HG02571 (cell line): ENCODE data around the gene AATK.

ENCODE experiments used
- ATAC-seq: cut with Tn5 transposase; IDR thresholded peaks from one replicate; pipeline ENCODE4 v1.9.1; 2021; ENCODE audit warnings: mild to moderate bottlenecking, moderate library complexity; ENCODE audit not compliant: unreplicated experiment

The AATK gene

GRCh38 chr17:81097134-81097942 is 68.7 kb downstream of the AATK start:
- ATAC-seq: no peak

- no peak for ATAC-seq
These were observed 69.3 kb downstream of the AATK start for GRCh38 chr17:81096741-81097133.

- no peak for ATAC-seq
These were observed 70.6 kb downstream of the AATK start for GRCh38 chr17:81095383-81095762.

- ATAC-seq: no peak
These were observed 71.3 kb downstream of the AATK start for GRCh38 chr17:81094509-81095382.

DNA sequence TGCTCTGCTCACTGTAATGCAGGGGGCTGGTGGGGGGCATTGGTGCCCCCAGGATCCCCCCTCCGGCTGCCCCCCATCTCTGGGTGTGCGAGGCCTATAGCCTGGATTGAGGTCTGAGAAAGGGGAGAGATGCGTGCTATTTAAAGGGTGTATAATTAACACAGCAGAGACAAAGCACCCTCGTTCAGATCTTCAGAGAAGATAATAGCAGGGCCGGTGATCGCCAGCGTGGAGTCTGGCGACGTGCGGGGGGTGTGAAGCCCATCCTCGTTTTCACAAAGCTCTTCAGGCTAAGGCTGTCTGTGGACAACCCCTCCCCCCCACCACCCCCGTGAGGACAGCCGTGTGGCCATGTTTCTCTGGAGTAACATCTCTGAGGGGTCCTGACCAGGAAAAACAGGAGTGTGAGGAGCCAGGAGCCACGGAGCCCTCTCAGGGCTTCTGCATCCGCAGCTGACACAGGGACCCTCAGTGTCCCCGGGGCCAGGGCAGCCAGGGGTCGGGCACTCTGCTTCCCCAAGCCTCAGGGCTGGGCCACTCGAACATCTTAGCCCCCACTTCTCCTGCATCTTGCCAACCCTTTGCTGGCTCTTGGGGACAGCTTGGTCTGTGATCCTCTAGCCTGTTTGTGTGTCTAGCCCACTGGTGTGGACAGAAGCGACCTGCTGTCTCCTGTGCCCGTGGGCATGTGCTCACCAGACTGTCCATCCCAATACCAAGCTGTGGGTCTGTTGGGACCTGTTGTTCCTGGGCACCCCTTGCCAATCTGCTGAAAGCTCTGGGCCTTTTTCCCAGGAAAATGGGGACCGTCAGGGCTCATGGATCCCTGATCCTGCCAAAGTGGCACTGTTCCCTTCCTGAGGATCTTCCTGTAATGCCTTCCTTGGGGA is 72.2 kb downstream of the AATK start:
- ATAC-seq: no peak

GRCh38 chr17:81092518-81093095 is 73.4 kb downstream of the AATK start:
- ATAC-seq: no peak

- no peak for ATAC-seq
These were observed 74.1 kb downstream of the AATK start for GRCh38 chr17:81091774-81092517.

DNA sequence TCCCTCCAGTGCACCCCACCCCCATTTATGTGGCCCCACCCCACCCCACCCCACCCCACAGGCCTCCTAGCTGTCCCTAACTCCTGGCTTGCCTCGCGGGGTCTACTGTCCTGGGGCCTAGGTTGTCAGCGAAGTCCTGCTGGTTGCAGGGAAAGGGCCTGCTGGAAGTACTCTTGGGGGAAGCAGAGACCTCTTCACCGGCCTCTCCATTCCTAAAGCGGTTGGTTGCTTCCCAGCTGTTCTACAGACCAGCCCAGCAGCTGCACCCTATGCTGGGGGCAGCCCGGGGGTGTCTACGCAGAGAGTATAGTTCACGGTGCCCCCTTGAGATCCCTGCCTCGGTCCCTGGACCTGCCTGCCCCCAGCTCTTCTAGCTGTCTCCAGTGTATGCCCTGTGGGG is 74.9 kb downstream of the AATK start:
- no peak for ATAC-seq

DNA sequence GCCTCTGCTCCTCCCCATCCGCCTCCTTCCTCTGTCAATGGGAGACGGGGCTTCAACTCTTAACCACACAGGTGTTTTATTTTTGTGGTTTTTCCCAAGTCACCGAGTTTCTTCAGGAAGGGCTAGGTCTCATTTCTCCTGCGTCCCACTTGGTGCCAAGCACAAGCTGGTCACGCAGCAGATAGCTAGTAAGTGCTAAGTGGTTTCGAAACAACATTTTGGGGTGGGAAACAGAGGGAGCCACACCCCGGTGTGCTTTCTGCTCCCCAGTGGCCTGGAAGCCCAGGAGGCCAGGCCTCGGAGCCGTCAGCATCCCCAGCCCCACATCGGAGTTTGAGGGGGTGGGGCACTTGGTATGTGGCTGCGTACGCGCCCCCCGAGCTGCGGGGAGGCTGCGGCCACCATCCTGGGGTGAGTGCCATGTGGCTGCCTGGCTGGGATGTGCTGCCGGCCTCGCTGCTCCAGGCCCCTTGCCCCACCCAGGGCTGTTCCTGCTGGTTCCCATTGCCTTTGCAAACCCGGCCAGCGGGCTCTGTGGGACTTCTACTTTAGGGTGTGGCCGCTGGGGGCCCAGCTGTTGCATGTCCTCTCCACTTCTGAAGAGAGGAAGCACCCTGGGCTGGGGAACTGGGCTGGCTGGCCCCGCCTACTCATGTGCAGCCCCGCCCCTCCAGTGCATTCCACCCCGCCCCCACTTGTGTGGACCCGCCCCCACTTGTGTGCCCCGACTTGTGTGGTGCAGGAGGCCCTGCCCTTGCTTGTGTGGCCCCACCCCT is 75.5 kb downstream of the AATK start:
- ATAC-seq: no peak

DNA sequence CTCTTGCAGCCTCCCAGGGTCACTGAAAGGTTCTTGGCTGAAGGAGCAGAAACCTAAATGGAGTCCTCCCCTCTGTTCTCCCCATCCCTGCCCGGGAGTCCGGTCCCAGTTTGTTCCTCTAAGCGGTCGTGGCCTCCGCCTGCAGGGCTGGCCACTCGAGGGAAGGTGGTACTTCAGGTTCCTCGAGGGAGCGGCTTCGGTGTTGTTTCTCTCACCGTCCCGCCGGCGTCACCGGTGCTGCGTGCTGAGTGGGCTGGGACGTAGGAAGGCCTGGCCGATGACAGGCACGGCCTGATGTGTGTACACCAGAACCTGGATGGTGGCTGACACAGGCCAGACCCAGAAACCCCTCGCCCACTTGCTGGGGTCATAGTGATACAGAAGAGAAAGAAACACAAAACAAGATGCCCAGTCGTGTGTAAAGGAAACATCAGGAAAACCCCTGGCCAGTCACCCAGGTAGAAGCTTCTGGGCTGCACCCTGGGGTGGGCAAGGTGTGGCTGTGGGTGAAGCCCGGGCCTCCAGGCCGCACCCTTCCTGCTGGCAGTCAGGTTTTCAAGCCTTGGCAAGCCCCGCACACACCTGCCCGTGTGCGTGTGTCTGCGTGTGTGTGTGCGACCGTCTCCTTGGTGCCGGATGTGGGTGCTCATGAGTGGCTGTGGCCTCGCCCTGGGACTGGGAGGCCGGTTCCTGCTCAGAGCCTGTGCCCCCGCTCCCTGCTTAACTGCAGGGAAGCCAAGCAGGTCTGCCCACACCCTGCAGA is 79.1 kb downstream of the AATK start:
- no peak for ATAC-seq

- no peak for ATAC-seq
These were observed 80.6 kb downstream of the AATK start for GRCh38 chr17:81085420-81085911.

DNA sequence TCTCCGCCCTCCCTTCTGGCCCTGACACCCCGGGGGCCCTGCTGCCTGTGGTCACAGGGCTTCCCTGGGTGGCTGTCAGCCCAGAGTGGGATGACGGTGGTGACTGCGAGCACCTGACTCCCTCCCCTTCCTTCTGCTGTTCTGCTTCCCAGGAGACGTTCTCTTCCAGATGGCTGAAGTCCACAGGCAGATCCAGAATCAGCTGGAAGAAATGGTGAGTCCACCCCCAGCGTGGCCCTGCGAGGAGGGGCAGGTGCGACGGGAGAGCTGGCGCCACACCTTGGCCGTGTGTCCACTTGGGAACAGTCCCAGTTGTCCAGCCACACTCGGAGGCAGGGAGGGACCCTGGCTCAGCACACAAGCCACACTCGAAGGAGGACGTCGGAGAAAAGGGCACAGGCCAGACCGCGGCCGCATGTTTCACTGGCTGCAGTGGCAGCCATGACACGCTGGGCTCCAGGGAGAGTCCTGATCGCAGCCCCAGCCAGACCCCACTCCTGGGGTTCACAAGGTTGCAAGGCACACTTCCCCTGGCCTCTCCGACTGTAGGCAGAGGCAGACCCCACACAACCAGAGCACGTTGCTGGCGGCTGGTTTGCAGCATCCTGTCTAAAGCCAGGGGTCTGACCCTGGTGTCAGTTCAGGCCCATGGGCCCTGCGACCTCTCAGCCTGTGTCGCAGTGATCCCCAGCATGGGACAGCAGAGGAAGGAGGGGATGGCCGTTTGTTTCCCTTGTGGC is 81.2 kb downstream of the AATK start:
- ATAC-seq: no peak

GRCh38 chr17:81083125-81083765 is 82.8 kb downstream of the AATK start:
- no peak for ATAC-seq

DNA sequence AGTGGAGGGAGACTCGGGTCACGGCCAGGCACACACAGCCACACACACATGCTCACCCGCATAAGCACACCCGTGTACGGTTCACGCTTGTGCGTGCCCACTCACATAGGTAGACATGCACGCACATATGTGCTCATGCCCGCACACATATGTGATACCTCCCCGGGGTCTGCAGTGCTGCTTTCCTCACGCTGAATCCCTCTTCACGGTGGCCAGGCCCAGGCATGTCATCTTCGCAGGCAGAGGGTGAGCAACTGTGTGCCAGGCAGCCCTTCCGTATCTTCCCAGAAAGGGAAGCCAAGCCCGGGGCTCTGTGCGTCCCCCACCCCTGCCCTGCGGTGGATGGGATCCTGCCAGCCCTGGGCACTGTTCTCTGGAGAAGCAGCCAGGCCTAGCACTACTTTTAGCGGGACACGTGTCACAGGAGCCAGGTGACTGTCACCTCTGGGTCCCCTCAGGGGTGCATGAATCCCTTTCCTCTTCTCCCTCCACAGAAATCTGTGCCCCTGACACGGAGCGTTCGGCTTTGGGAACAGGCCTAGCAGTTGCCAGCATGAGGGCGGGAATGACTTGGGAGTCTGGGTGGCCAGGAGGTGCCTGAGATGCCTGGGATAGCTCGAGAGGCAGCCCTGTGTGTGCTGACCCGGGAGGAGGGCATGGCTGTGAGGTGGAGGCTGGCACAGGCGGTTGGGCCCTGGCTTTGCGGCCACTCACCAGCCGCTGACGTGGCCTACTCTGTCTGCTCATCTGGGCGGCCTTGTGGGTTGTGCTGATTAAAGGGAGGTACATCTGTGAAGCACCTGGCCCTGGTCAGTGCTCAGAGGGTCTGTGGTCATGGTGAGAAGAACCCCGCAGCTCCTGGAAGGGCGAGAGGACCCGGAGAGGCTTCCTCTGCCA is 83.6 kb downstream of the AATK start:
- ATAC-seq: no peak

GRCh38 chr17:81081222-81082176 is 84.5 kb downstream of the AATK start:
- no peak for ATAC-seq
